Measurements from ENCODE around the gene APEH. TPM values are rescaled to one million over a fixed set of nuclear protein-coding genes. Genes with fewer than 3 reads are reported as not detected.
A peak's percentile ranks its signal among the peaks of the same experiment; 100 is the strongest.

Gene APEH
- total RNA-seq, 2 donors from 2014 or later: 151 to 278 TPM

GRCh38 chr3:49700014-49700413 is 25.9 kb downstream of the APEH start:
- intact Hi-C loops (cut with DNase I): loop anchor here (10.0 kb wide), 1 partner anchor 205 kb away; the partner anchor contains the start of gene MST1R
- Histone ChIP-seq H3K4me3 (no peak overlapping the region), H3K27ac (no peak overlapping the region), H3K4me1 (no peaks in the 10 kb centered on the region), H3K9ac (ENCODE audit: low read depth in 2 of 2, low read length in 2 of 2) (no peak overlapping the region), H3K9me3 (no peaks in the 10 kb centered on the region), H3K27me3 (no peaks in the 10 kb centered on the region), H3K36me3 (peaks cover 5% of the 10 kb centered on the region)
- TF ChIP-seq CTCF (IDR thresholded peaks at IDR 0.05): no peak
- no peak for DNase-seq

- Histone ChIP-seq H3K4me3 (no peak overlapping the region), H3K9ac (ENCODE audit: low read depth in 2 of 2, low read length in 2 of 2) (no peak overlapping the region), H3K9me3 (no peaks in the 10 kb centered on the region), H3K27ac (no peak overlapping the region), H3K4me1 (no peaks in the 10 kb centered on the region), H3K27me3 (no peaks in the 10 kb centered on the region), H3K36me3 (peaks cover 5% of the 10 kb centered on the region)
- intact Hi-C loops (cut with DNase I): loop anchor here (10.0 kb wide), 1 partner anchor 204 kb away; the partner anchor contains the start of gene MST1R
- no peak for TF ChIP-seq CTCF (IDR thresholded peaks at IDR 0.05)
- DNase-seq: no peak
Measured at GRCh38 chr3:49700453-49701128, 26.4 kb downstream of the APEH start.

GRCh38 chr3:49701388-49702077 is 27.4 kb downstream of the APEH start:
- Histone ChIP-seq H3K27ac (no peak overlapping the region), H3K27me3 (no peaks in the 10 kb centered on the region), H3K36me3 (peaks cover 5% of the 10 kb centered on the region), H3K9me3 (no peaks in the 10 kb centered on the region), H3K9ac (ENCODE audit: low read depth in 2 of 2, low read length in 2 of 2) (no peak overlapping the region), H3K4me1 (no peaks in the 10 kb centered on the region), H3K4me3 (no peak overlapping the region)
- intact Hi-C loops (cut with DNase I): loop anchor here (2.0 to 10.0 kb wide), 2 partner anchors 137 to 203 kb away; partner anchors contain the start of gene MST1R
- no peak for TF ChIP-seq CTCF (IDR thresholded peaks at IDR 0.05)
- DNase-seq: no peak

GRCh38 chr3:49702672-49703071 is 28.5 kb downstream of the APEH start:
- H3K27ac ChIP-seq: no peak overlapping the region
- no peaks in the 10 kb centered on the region for H3K4me1 ChIP-seq
- DNase-seq: no peak
- peaks cover 5% of the 10 kb centered on the region for H3K36me3 ChIP-seq
- no peak overlapping the region for H3K4me3 ChIP-seq
- H3K27me3 ChIP-seq: no peaks in the 10 kb centered on the region
- intact Hi-C loops (cut with DNase I): loop anchor here (2.0 to 10.0 kb wide), 2 partner anchors 136 to 202 kb away; partner anchors contain the start of gene MST1R
- no peak for TF ChIP-seq CTCF (IDR thresholded peaks at IDR 0.05)
- no peak overlapping the region for H3K9ac ChIP-seq (ENCODE audit: low read depth in 2 of 2, low read length in 2 of 2)
- H3K9me3 ChIP-seq: no peaks in the 10 kb centered on the region

GRCh38 chr3:49703443-49703927 is 29.3 kb downstream of the APEH start:
- Histone ChIP-seq H3K9ac (ENCODE audit: low read depth in 2 of 2, low read length in 2 of 2) (no peak overlapping the region), H3K36me3 (no peaks in the 10 kb centered on the region), H3K27me3 (no peaks in the 10 kb centered on the region), H3K27ac (no peak overlapping the region), H3K4me1 (no peaks in the 10 kb centered on the region), H3K4me3 (no peak overlapping the region), H3K9me3 (no peaks in the 10 kb centered on the region)
- intact Hi-C loops (cut with DNase I): loop anchor here (2.0 to 10.0 kb wide), 2 partner anchors 135 to 201 kb away; partner anchors contain the start of gene MST1R
- DNase-seq: peak; percentile 65
- peak; percentile 88 for TF ChIP-seq CTCF (IDR thresholded peaks at IDR 0.05)
